Smooth muscle cell (in vitro differentiated cells): ENCODE results near the gene TCF7L2. TPM values are rescaled to one million over a fixed set of nuclear protein-coding genes. Genes with fewer than 3 reads are reported as not detected.

Experiments
- DNase-seq: peaks from one replicate; lab custom pipeline; 2025; ENCODE audit not compliant: unreplicated experiment; lab: John Stamatoyannopoulos, UW
- H2AFZ ChIP-seq: fragments of 200-600 bp; sonication (generic); 2 replicates; pipeline ENCODE4 v1.6.0; 2016; ENCODE audit warnings: antibody characterized with exemption, low read depth, mild to moderate bottlenecking
- H3F3A ChIP-seq: fragments of 200-600 bp; sonication (generic); 2 replicates; pipeline ENCODE4 v1.6.0; 2017; ENCODE audit warnings: antibody characterized with exemption, low read depth
- H3K27ac ChIP-seq: fragments of 200-600 bp; sonication (generic); 2 replicates; pipeline ENCODE4 v1.5.1; 2016; ENCODE audit warnings: low read depth, mild to moderate bottlenecking
- H3K27me3 ChIP-seq: fragments of 200-600 bp; sonication (generic); 2 replicates; pipeline ENCODE4 v1.6.1; 2016; ENCODE audit warnings: low read depth, mild to moderate bottlenecking
- H3K36me3 ChIP-seq: fragments of 200-600 bp; sonication (generic); 2 replicates; pipeline ENCODE4 v1.5.1; 2016; ENCODE audit warnings: low read depth
- H3K4me1 ChIP-seq: fragments of 200-600 bp; sonication (generic); 2 replicates; pipeline ENCODE4 v1.5.1; 2016; ENCODE audit warnings: low read depth
- H3K4me2 ChIP-seq: fragments of 200-600 bp; sonication (generic); 2 replicates; pipeline ENCODE4 v1.6.0; 2016; ENCODE audit warnings: mild to moderate bottlenecking
- H3K4me3 ChIP-seq: fragments of 200-600 bp; sonication (generic); 2 replicates; pipeline ENCODE4 v1.5.1; 2016; ENCODE audit warnings: mild to moderate bottlenecking
- H3K79me2 ChIP-seq: fragments of 200-600 bp; sonication (generic); 2 replicates; pipeline ENCODE4 v1.6.0; 2016; ENCODE audit warnings: low read depth, mild to moderate bottlenecking
- H3K9ac ChIP-seq: fragments of 200-600 bp; sonication (generic); 2 replicates; pipeline ENCODE4 v1.6.0; 2016; ENCODE audit warnings: low read depth
- H3K9me3 ChIP-seq: fragments of 200-600 bp; sonication (generic); replicated peaks from 2 replicates; pipeline ENCODE4 v1.5.1; 2016; ENCODE audit warnings: low read depth
- H4K20me1 ChIP-seq: fragments of 200-600 bp; sonication (generic); 2 replicates; pipeline ENCODE4 v1.6.0; 2016; ENCODE audit warnings: low read depth
- CTCF ChIP-seq: fragments of 200-600 bp; sonication (generic); IDR thresholded peaks from 2 replicates; pipeline ENCODE4 v1.5.1; 2017; ENCODE audit warnings: borderline replicate concordance, mild to moderate bottlenecking, antibody characterized with exemption; ENCODE audit not compliant: insufficient read depth, poor library complexity, severe bottlenecking
- WGBS: methylation state at CpG from one replicate; pipeline ENCODE4 v1.1.7; 2016; ENCODE audit warnings: low lambda C conversion rate; 5-methylcytosine and 5-hydroxymethylcytosine counted together
- polyA plus RNA-seq: library from polyadenylated mRNA; unstranded; fragments of >200 nt; fragmentation: Nextera tagmentation; extraction: Ambion mirVana; gene quantifications from 2 replicates; pipeline ENCODE4 v1.2.1, GENCODE V29; 2016
- total RNA-seq: library from RNA; depleted of rRNA; stranded (reverse); fragments of >200 nt; gene quantifications from 2 replicates; pipeline ENCODE4 v1.2.3, GENCODE V29; 2014

The TCF7L2 gene
- total and polyA plus RNA-seq, 2 experiments from 2014 or later: 14.6 to 17.7 TPM

GRCh38 chr10:113086282-113086681, 136.2 kb downstream of the TCF7L2 start:
- Histone ChIP-seq H2AFZ (no peak overlapping the region), H3K36me3 (no peaks in the 10 kb centered on the region), H3F3A (peaks cover 31% of the 10 kb centered on the region), H3K9me3 (no peaks in the 10 kb centered on the region), H3K79me2 (peaks cover 67% of the 10 kb centered on the region), H3K4me3 (no peak overlapping the region), H3K9ac (peak overlapping the region; percentile 32), H4K20me1 (peaks cover 16% of the 10 kb centered on the region), H3K27ac (peak overlapping the region; percentile 94), H3K4me1 (peaks cover 10% of the 10 kb centered on the region), H3K27me3 (no peaks in the 10 kb centered on the region), H3K4me2 (peak overlapping the region; percentile 56)
- DNase-seq: no peak
- TF ChIP-seq CTCF: no peak

GRCh38 chr10:113087165-113088029, 137.3 kb downstream of the TCF7L2 start:
- H3K9me3 ChIP-seq: no peaks in the 10 kb centered on the region
- peak; percentile 21 for DNase-seq
- peaks cover 62% of the 10 kb centered on the region for H3K79me2 ChIP-seq
- peak overlapping the region; percentile 58 for H3K9ac ChIP-seq
- no peak for TF ChIP-seq CTCF
- no peak overlapping the region for H3K4me3 ChIP-seq
- peak overlapping the region; percentile 56 for H3K4me2 ChIP-seq
- no peaks in the 10 kb centered on the region for H3K27me3 ChIP-seq
- peaks cover 31% of the 10 kb centered on the region for H3F3A ChIP-seq
- no peaks in the 10 kb centered on the region for H3K36me3 ChIP-seq
- WGBS: 6% methylated on average over 9 of the region's 9 CpGs
- no peak overlapping the region for H2AFZ ChIP-seq
- peaks cover 10% of the 10 kb centered on the region for H3K4me1 ChIP-seq
- H3K27ac ChIP-seq: peak overlapping the region; percentile 94
- H4K20me1 ChIP-seq: peaks cover 8% of the 10 kb centered on the region

- Histone ChIP-seq H2AFZ (no peak overlapping the region), H3K27me3 (no peaks in the 10 kb centered on the region), H3F3A (peaks cover 31% of the 10 kb centered on the region), H3K9me3 (no peaks in the 10 kb centered on the region), H3K4me2 (peak overlapping the region; percentile 52), H3K4me1 (peaks cover 10% of the 10 kb centered on the region), H3K27ac (peak overlapping the region; percentile 94), H4K20me1 (peaks cover 5% of the 10 kb centered on the region), H3K36me3 (no peaks in the 10 kb centered on the region), H3K4me3 (no peak overlapping the region), H3K9ac (peak overlapping the region; percentile 58), H3K79me2 (peaks cover 55% of the 10 kb centered on the region)
- 98% methylated on average over 2 of the region's 2 CpGs for WGBS
- TF ChIP-seq CTCF: no peak
- DNase-seq: no peak
Observed at GRCh38 chr10:113088194-113088593, 138.1 kb downstream of the TCF7L2 start.
